ENCODE results near the gene LENG8.

DNA sequence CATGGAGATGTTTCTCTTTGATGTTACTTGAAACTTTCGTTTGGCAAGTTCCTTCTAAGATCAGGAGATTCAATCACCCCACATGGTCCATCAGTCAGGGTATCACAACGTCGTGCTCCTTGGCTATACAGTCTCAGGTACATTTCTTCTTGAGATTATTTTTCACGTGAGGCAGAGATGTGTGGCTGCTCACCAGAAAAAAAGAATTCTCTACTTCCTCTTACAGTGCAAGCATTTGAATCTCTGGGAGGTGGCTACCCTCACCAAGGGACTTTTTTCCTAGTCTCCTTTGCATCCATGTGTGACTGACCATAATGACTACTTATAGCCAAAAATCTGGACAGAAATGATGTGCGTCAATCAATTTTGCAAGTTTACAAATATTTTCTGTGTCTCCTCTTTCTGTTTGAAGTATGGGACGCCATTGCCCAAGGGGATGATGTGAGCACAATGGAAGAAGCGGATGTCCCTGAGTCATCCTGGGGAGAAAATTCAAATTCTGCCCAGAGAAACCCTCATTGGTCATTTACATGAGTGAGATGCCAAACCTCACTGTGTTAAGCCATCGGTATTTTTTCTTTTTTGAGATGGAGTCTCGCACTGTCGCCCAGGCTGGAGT lies 45.1 kb downstream of the LENG8 start:
- TF ChIP-seq EZH2 (IDR thresholded peaks at IDR 0.05; ENCODE audit: borderline replicate concordance, insufficient read depth, low read length, poor library complexity, severe bottlenecking), result no peak
- TF ChIP-seq, protein P1, sequence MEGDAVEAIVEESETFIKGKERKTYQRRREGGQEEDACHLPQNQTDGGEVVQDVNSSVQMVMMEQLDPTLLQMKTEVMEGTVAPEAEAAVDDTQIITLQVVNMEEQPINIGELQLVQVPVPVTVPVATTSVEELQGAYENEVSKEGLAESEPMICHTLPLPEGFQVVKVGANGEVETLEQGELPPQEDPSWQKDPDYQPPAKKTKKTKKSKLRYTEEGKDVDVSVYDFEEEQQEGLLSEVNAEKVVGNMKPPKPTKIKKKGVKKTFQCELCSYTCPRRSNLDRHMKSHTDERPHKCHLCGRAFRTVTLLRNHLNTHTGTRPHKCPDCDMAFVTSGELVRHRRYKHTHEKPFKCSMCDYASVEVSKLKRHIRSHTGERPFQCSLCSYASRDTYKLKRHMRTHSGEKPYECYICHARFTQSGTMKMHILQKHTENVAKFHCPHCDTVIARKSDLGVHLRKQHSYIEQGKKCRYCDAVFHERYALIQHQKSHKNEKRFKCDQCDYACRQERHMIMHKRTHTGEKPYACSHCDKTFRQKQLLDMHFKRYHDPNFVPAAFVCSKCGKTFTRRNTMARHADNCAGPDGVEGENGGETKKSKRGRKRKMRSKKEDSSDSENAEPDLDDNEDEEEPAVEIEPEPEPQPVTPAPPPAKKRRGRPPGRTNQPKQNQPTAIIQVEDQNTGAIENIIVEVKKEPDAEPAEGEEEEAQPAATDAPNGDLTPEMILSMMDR (IDR thresholded peaks at IDR 0.05; ENCODE audit: poor library complexity, severe bottlenecking), result no peak
- TF ChIP-seq TAF1 (IDR thresholded peaks at IDR 0.05; ENCODE audit: low read depth), result no peak
- no peak for TF ChIP-seq EP300 (conservative IDR thresholded peaks at IDR 0.05; ENCODE audit: poor library complexity, severe bottlenecking)
- no peak for TF ChIP-seq POLR2AphosphoS5 (IDR thresholded peaks at IDR 0.05)
- no peak for TF ChIP-seq REST (IDR thresholded peaks at IDR 0.05; ENCODE audit: borderline replicate concordance)
- TF ChIP-seq RAD21 (conservative IDR thresholded peaks at IDR 0.05), result no peak
